Astrocyte of the cerebellum (primary cell): ENCODE data around the gene DGKI.

Experiments
- DNase-seq: peaks from one replicate; pipeline ENCODE4 v3.0.0-alpha.2; 2011; ENCODE audit warnings: low read depth
- H3K4me3 ChIP-seq: 2 replicates; pipeline ENCODE4 v1.5.1; 2011; ENCODE audit warnings: mild to moderate bottlenecking, low read depth, low read length, moderate library complexity
- CTCF ChIP-seq: IDR thresholded peaks from 2 replicates; pipeline ENCODE4 v1.5.1; 2012; ENCODE audit warnings: low read length, low read depth, moderate library complexity, mild to moderate bottlenecking; ENCODE audit errors: missing control alignments
- in situ Hi-C: cut with HindIII; loops from 2 replicates; pipeline ENCODE4 v1.10.0; 2017; ENCODE audit warnings: low sequenced_read_pairs

DGKI gene

GRCh38 chr7:137871170-137871915 is 24.6 kb upstream of the DGKI start:
- no peak overlapping the region for H3K4me3 ChIP-seq
- DNase-seq, result no peak
- in situ Hi-C loops, result no loop called here
- no peak for TF ChIP-seq CTCF

GRCh38 chr7:137870684-137871083 is 23.9 kb upstream of the DGKI start:
- TF ChIP-seq CTCF, result no peak
- no peak overlapping the region for H3K4me3 ChIP-seq
- no peak for DNase-seq
- in situ Hi-C loops, result no loop called here

- no peak for TF ChIP-seq CTCF
- H3K4me3 ChIP-seq, result no peak overlapping the region
- in situ Hi-C loops, result no loop called here
- DNase-seq, result no peak
These were observed 23.3 kb upstream of the DGKI start for GRCh38 chr7:137870078-137870477.

- H3K4me3 ChIP-seq, result no peak overlapping the region
- no peak for TF ChIP-seq CTCF
- in situ Hi-C loops, result no loop called here
- DNase-seq, result no peak
These were observed 22.5 kb upstream of the DGKI start for GRCh38 chr7:137869260-137869659.

GRCh38 chr7:137867289-137867688 is 20.5 kb upstream of the DGKI start:
- in situ Hi-C loops, result no loop called here
- no peak overlapping the region for H3K4me3 ChIP-seq
- TF ChIP-seq CTCF, result no peak
- no peak for DNase-seq

- no peak for DNase-seq
- no peak for TF ChIP-seq CTCF
- no peak overlapping the region for H3K4me3 ChIP-seq
- in situ Hi-C loops, result no loop called here
These were observed 19.0 kb upstream of the DGKI start for GRCh38 chr7:137865764-137866163.
